ENCODE results near the gene DGKZ. TPM values are rescaled to one million over a fixed set of nuclear protein-coding genes. Genes with fewer than 3 reads are reported as not detected.

Gene DGKZ
- total and polyA plus RNA-seq, 4 donors: 4.6 to 24.3 (median 14.4) TPM

DNA sequence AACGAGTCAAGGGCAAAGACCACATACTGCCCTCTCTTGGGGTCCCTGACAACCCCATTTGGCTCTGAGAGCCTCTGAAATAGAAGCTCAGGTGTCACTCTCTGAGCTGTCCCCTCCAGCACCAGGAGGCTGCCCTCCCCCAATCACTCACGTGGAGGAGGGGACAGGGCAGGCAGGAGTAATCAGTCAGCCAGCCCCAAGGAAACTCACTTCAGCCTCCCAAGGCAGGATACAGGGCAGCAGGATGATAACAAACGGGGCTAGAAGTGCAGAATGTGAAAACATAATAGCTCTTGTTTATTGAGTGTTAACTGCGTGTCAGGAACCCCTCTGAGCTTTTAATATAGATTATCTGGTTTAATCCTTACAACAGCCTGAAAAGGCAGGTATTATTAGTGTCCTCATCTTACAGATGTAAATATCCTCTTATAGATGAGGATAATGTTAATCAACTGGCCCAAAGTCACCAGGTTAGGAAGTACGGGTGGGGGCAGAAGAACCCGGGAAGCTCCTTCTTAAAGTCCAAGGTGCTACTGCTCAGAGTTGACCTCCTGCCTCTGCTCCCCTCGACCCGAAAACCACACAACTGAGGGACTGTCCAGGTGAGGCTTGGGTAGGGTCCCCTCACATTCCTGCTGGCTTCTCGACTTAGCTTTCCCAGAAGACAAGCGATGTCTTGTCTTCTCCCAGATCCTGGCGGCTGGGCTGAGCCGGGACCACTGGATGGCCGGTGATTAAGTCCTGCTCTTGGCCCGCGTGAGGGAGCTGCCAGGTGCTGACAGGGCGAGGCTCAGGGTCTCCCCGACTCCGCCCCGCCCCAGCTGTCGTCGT lies 41.6 kb downstream of the DGKZ start:
- Histone ChIP-seq H3K9ac (ENCODE audit: low read depth in 1 of 2, low read length in 2 of 2) (no peak overlapping the region), H3K36me3 (ENCODE audit: control insufficient read depth in 4 of 4, insufficient read depth in 3 of 4, low read depth in 1 of 4, low read length in 3 of 4) (no peaks in the 10 kb centered on the region), H3K9me3 (ENCODE audit: control insufficient read depth in 4 of 4, low read length in 3 of 4) (no peaks in the 10 kb centered on the region), H3K4me3 (ENCODE audit: low read depth in 1 of 3, low read length in 3 of 3) (no peak overlapping the region), H3K4me1 (ENCODE audit: control insufficient read depth in 4 of 4, insufficient read depth in 4 of 4, low read length in 3 of 4) (peaks cover 20 to 37% (median 26%) of the 10 kb centered on the region in 4 donors), H3K27ac (ENCODE audit: low read depth in 1 of 2, low read length in 2 of 2) (no peak overlapping the region), H3K27me3 (ENCODE audit: control insufficient read depth in 4 of 4, insufficient read depth in 4 of 4, low read length in 3 of 4) (peaks cover 0 to 16% (median 8%) of the 10 kb centered on the region in 4 donors)
- TF ChIP-seq, protein P1, sequence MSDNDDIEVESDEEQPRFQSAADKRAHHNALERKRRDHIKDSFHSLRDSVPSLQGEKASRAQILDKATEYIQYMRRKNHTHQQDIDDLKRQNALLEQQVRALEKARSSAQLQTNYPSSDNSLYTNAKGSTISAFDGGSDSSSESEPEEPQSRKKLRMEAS (IDR thresholded peaks at IDR 0.05): no peak
- TF ChIP-seq FOXA1 (IDR thresholded peaks at IDR 0.05): no peak
- DNase-seq (ENCODE audit: low spot score): no peak
- 9% methylated on average over 21 of the region's 21 CpGs for WGBS

DNA sequence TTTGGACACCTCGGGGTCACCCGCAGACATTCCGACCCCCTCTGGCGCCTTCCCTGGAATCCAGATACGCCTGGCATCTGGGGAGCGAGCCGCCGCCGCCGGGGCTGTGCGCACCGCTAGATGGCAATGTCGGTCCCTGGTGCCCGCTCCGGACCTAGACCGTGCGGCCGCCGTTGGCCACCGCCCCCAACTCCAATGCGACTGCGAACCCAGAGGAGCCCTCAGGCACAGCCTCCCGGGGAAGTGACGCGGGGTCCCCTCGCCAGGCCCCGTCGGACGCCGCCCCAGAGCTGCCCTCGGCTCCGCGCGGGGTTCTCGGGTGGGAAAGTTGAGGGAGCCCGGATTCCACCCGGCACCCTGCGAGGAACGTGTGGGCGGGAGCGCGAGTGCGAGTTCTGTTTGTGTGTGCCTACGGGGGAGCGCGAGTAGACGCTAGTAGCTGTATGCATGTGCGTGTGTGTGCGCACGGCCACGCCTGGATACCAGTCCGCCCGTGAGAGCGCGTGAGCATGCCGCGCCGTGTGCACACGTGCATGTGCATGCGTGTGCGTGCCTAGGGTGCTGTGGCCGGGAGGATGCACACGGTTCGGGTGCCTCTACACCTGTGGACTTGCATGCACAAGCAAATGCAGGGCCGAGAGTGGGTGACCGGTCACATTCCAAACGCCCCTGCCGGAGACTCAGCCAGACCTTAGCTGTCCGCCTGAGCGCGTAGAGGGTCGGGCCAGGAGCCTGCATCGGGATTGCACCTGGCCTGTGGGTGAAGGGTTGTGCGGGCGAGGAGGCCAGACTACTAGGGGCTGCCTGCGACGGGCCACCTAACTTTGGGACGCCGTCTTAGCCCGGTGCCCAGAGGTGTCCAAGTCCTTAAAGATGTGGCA lies 42.4 kb downstream of the DGKZ start:
- Histone ChIP-seq H3K27ac (ENCODE audit: low read depth in 1 of 2, low read length in 2 of 2) (no peak overlapping the region), H3K4me3 (ENCODE audit: low read depth in 1 of 3, low read length in 3 of 3) (peak overlapping the region; percentile 37 to 57 (median 51)), H3K27me3 (ENCODE audit: control insufficient read depth in 4 of 4, insufficient read depth in 4 of 4, low read length in 3 of 4) (peaks cover 0 to 16% (median 8%) of the 10 kb centered on the region in 4 donors), H3K36me3 (ENCODE audit: control insufficient read depth in 4 of 4, insufficient read depth in 3 of 4, low read depth in 1 of 4, low read length in 3 of 4) (no peaks in the 10 kb centered on the region), H3K9me3 (ENCODE audit: control insufficient read depth in 4 of 4, low read length in 3 of 4) (no peaks in the 10 kb centered on the region), H3K9ac (ENCODE audit: low read depth in 1 of 2, low read length in 2 of 2) (no peak overlapping the region), H3K4me1 (ENCODE audit: control insufficient read depth in 4 of 4, insufficient read depth in 4 of 4, low read length in 3 of 4) (peaks cover 20 to 37% (median 26%) of the 10 kb centered on the region in 4 donors)
- WGBS: 3% methylated on average over 80 of the region's 80 CpGs
- TF ChIP-seq RAD21 (IDR thresholded peaks at IDR 0.05) (peak; percentile 77 to 85), CTCF (IDR thresholded peaks at IDR 0.05; ENCODE audit: low read depth, low read length, missing input control) (peak; percentile 78), REST (IDR thresholded peaks at IDR 0.05) (peak; percentile 61)
- TF ChIP-seq, protein P1 (IDR thresholded peaks at IDR 0.05): no peak
- TF ChIP-seq, protein P2, sequence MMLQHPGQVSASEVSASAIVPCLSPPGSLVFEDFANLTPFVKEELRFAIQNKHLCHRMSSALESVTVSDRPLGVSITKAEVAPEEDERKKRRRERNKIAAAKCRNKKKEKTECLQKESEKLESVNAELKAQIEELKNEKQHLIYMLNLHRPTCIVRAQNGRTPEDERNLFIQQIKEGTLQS (IDR thresholded peaks at IDR 0.05): no peak
- peak; percentile 73 for DNase-seq (ENCODE audit: low spot score)

Data from liver (tissue), 9 donors.